ENCODE data around the gene SPPL3.

SPPL3 gene

DNA sequence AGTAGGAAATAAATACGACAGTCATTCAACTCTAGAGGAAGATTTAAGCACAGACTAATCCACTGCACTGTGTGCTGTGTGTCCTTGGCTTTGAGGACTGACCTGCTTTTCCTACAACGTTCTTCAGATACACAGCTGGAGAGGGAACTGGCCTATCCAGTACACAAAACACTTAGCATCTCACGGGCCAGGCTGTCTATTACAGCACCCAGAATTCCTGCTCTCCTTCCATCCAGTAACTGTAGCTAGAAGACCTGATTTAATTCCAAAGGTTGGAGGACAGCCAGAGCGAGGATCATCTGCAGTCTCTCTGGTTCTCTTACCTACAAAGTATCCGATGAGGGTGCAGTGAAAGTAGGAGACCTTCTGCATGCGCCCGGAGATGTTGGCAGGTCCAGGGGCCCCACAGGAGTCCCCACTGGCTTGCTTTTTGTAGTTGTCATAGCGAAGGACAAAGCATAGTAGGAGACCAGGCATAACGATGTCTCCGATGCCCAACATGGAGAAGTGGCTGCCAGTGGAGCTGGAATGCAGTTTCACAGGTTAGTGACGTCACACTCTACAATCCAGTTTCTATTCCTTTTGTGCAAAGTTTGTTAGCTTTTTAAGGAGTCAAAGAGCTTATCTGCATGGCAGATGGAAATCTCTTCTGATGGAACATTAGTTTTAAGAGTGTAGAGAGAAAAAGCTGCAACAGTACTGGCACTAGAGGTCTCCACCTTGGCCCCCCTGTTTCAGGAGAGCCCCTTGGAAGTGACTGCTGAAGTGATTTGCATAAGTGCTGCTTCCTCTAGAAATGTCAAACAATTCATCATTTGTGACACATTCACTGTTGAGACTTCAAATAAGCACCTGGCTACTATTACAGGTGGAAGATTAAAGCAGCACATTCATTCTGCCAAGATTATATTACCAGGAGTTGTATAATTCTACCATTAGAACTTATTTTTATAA lies 136.8 kb downstream of the SPPL3 start:
- DNase-seq, result no peak

DNA sequence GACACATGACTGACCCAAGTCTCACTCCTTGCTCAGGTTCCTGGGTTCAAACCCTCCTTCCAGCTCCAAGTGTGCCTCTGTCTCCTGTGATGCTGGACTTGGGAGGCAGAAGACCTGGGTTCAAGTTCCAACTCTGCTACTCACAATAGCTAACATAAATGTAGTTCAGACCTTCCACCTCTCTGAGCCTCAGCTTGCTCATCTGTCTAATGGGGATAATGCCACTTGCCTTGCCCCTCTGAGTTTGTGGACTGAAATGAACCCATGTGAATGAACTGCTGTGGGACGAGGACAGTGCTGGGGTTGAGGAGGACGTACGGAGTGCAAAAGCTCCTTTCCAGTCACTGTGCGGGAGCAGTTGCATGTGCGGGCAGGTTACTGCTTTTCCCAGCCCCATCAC lies 137.6 kb downstream of the SPPL3 start:
- no peak for DNase-seq

DNA sequence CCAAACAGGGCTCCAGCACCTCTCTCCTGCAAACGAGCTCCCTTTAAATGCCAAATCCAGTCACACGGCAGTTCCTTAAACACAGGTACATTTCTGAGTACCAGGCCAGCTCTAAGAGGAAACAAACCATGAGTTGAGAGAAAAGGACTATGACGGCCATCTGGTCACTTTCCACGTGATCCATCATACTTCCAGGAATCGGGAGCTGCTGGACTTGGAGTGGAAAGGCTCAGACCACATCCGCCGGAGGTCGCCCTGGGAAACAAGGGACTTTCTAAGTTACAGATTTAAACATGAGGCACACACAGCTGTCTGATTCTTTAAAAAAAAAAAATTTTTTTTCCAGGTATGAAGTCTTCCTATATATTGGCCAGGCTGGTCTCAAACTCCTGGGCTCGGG lies 139.3 kb downstream of the SPPL3 start:
- DNase-seq, result no peak

DNA sequence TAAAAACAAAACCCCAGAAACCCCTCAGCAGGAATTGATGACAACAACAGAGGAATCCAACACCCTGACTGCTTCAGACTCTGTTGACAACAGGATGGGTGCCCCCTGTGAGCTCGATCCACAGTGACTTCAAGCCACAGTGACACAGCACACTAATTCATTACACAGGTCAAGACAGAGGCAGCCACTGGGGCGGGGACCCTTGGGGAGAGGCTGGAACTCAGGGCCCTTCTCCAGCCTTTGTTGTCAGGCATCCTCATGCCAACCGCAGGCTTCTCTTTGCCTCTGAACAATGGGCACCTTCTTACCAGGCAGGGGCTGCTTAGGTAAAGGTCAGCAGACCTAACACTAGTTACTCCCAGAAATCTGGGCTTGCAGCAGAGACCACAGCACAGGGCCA lies 140.9 kb downstream of the SPPL3 start:
- DNase-seq, result no peak

DNA sequence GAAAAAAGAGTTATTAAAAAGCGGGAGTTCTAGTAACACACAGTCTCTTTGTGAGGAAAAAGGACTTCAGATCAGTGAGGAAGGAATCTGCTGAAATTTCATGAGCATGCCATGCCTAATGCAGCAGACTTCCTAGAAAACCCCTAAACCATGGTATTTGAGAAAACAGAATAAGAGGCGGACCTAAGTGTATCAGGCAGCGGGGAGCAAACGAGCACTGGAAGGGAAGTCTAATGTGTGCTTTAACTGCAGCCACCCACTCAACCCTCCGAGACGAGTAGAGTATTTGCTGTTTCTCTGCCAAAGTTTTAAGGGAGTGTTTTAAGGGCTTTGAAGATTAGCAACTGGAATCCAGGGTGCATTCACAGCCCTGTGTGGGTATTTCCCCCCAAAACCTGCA lies 142.1 kb downstream of the SPPL3 start:
- DNase-seq, result no peak

DNA sequence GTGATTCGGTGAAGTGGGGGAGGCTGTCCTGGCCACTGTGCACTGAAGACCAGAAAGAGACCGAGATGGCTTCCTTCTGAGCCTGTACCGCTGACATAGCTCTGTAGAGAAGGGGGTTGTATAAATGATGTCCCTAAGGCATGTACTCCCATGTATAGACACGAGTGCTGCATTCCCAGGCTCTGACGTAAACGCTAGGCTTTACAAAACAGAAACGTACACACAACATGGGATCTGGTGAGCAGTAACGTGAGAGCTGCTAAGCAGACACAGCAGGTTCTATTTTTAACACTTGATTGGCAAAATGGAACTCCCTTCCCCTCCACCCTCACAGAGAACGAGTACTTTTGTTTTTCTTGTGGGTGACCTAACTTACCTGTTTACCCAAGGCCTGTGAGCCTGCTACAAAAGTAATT lies 142.6 kb downstream of the SPPL3 start:
- DNase-seq, result no peak

DNA sequence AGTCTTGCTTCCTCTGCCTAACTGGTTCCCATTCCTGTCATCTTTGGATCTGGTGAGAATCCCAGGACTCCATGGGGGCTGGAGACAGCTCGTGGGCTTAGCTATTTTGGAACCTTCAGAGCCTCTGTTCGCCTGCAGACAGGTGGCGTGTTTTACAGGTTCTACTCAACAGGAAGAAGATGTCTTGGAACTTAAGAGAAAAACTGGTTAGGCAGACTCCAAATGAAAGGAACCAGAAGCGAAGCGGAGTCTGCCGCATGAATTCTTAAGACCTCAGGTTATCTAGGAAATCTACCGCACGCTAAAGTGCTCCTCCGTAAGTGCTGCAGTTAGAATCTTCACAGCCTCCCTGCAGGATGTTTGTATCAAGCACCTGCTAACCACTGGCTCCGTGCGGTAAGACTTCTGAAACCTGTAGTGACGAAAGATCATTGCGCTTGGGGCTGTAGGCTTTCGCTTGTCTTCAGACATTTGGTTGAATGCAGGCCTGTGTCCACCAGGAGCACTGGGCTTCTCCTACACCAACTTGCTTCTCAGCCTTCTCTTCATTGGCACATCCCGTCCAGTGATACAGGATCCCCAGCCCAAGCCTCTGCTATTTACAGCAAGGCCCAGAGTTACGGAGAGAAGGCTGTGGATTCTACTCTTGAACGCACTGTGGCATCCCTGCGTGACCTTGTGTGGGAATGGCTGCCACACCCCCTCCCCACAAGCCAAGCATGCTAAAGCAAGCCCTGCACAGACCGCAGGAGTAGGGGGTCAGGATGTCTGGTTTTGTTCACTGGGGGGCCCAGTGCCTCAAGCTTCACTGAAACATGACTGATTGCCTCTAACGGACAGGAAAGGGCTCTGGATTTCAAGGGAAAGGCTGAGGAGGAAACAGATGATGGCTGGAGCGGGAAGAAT lies 143.6 kb downstream of the SPPL3 start:
- DNase-seq, result no peak

DNA sequence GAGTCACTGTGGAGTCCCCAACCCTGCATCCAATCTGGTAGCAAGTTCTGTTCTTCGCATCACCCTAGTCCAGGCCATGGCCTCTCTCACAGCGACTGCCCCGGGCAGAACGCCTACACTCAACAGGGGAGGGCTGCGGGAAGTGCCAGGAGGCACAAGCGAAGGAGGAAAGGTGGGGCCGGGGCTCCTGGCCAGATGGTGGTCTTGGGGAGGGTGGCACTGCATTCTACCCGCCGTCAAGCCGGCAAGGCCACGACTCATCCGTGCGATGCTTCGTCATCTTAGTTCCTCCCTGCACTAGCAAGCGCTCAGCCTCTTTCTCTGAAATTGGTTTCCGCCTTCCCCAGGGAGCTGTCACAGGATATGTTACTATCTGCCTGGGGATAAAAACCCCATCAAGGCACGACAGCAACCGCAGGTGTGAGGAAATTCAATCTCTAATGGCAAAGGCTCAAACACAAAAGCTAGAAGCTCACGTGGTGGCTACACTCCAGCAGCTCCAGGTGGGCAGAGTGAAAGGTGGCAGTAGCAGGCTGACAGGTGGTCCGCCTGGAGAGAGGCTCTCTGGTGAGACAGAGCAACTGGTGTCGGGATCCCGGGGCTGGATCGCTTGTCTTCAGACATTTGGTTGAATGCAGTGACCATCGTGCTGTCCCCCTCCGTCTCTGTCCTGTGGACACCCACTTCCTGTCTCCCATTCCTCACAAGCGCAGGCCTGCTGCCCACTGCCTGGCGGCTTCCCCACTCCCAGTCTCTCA lies 144.4 kb downstream of the SPPL3 start:
- DNase-seq, result no peak

DNA sequence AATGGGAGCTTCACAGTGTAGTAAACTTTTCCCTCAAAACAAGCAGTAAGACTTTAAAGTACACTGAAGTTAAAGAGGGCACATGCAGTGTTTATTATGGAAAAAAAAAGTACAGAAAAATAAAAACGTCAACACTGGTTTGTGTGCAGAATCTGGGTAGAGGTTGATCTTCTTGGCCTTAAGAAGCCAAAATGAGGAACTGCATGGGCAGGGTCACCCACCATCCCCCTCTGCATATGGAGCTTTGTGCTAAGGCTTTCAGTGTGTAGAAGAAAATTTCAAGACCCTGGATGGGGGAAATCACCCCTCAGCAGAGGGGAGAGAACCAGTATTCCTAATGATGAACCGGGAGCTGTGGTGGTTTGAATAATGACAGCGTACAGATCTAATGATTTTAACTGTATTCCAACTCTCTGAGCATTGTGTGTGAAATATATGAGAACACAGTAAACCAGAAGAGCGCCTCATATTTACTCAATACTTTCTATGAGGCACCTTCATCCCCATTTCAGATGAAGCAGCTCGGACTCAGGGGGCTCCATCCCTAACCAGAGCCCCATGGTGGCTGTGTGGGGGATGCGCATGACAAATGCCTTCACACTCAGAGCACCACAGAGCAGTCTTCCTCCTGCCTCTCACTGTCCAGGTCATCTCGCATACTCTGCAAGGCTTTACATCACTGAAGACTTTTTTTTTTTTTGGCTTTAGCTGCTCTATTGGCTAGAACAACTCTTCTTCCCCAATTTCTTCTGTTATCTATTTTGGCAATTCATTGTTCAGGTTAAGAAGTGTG lies 145.2 kb downstream of the SPPL3 start:
- no peak for DNase-seq

DNA sequence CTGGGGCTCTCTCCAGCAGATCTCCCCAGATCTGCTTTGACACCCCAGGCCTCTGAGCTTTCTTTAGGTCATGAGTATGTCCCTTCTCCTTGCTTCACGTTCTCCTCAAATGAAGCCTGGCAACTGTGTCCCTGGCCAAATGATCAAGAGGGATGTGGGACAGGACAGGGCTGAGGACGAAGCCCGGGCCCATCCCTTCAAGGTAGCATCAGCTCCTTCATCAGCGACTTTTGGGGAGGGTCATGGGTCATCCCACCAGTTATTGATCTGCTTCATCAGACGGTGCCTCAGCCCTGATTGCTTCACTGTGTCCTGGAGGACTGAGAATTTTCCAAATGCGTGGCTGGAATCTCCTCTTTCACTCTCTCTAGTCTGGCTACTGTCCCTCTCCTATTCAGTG lies 146.2 kb downstream of the SPPL3 start:
- no peak for DNase-seq

DNA sequence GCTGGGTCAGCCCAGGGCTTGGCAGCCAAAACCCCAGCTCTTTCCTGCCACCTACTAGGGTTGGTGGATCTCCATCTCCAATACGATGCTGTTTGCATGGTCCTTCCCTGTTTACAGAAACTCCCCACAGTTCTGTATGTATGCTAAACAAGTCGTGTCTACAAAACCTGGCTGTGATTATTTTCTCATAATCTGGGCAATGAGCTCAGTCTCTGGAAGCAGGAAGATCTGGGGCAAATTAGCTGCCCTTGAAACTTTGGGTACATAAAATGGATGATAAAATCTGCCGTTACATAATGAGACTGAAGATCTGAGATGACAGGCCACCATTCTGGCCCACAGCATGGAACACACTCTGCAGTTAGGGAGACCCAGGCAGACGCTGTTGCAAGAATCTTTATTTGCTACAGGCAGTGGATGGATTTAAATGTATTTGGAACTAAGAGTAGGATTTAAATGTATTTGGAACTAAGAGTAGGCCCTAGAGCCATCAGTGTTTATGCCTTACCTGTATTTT lies 146.9 kb downstream of the SPPL3 start:
- no peak for DNase-seq

DNA sequence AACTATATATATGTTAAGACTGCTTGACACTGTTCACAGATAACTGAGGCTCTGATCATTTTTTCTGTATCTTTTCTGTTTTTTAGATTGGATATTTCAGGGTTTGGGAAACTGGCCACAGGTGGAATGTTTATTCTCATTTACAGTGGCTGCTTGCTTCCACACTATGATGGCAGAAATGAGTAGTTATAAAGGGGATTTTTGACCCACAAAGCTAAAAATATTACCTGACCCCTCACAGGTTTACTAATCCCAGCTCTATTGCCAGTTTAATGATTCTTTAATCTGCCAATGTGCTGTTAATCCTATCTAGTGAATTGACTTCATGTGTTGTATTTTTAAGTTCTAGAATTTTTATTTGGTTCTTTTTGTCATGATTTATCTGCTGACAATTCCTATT lies 148.9 kb downstream of the SPPL3 start:
- no peak for DNase-seq

DNA sequence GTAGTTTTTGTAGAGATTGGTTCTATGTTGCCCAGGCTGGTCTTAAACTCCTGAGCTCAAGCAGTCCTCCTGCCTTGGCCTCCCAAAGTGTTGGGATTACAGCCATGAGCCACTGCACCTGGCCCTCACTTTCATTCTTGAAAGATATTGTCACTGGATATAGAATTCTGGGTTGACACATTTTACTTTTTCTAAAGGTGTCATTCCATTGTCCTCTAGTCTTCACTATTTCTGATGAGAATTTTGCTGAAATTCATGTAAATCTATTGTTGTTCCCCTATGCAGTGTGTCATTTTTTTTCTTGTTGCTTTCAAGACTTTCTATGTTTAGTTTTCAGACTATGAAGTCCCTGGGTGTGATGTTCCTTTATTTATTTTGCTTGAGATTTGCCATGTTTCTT lies 149.4 kb downstream of the SPPL3 start:
- DNase-seq, result no peak

DNA sequence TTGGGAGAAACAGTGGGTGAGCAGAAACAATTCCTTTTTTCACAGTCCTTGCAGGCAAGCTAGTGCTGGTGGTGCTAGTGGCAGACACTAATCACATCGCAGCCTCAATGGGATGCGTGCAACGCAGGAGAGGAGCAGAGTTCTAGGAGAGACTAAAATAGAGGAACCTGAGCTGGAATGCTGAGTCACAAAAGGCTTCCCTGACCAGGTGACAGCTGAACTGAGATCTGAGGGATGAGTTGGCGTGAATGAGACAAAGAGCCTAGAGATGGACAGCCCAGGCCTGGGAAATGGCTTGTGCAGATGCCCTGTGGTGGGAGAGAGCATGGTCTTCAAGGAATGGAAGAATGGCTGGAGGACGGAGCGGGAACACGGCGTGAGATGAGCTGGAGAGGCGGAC lies 152.8 kb downstream of the SPPL3 start:
- DNase-seq, result no peak

DNA sequence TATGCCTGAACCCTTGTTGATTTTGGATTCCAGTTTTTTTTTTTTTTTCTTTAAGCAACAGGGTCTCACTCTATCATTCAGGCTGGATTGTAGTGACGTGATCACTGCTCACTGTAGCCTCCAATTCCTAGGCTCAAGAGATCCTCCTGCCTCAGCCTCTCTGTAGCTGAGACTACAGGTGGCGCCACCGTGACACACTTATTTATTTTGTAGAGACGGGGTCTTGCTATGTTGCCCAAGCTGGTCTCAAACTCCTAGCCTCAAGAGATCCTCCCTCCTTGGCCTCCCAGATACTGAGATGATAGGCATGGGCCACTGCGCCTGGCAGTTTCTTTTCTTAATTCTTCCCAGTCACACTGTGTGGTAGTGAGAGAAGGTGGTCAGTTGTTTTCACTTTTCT lies 153.4 kb downstream of the SPPL3 start:
- no peak for DNase-seq

DNA sequence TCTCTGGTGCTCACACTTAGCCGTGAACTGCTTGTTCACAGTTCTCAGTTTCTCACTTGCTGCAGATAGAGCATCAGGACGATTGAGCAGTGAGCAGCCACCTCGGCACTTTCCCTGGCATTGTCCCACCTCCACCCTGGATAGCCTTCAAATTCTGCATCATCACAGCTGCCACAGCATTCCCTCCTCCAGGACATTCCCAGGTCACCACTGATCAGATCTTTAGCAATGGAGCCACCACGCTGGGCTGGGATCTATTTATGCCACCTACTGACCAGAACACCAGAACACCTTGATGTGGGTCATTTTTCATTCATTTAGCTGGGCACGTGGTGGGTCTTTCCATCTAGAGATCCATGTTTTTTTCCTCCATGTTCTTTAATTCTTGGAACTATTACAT lies 154.9 kb downstream of the SPPL3 start:
- no peak for DNase-seq

DNA sequence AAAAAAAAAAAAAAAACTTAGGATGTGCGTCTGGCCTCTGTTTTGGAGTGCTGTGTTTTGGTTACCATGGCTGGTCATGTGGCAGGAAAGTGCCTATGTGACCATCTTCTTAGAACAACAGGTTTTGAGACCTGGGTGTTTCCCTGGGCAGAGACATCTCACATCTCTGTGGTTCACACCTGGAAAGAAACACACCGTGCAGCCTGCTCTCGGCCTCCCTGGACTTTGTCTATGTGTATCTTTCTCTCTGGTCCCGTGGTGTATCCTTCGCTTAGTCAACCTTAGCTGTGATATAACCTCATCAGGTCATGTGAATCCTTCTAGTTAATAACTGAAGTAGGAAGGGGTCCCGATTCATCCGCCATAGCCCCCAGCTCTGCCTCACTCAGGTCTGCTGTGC lies 155.9 kb downstream of the SPPL3 start:
- no peak for DNase-seq

DNA sequence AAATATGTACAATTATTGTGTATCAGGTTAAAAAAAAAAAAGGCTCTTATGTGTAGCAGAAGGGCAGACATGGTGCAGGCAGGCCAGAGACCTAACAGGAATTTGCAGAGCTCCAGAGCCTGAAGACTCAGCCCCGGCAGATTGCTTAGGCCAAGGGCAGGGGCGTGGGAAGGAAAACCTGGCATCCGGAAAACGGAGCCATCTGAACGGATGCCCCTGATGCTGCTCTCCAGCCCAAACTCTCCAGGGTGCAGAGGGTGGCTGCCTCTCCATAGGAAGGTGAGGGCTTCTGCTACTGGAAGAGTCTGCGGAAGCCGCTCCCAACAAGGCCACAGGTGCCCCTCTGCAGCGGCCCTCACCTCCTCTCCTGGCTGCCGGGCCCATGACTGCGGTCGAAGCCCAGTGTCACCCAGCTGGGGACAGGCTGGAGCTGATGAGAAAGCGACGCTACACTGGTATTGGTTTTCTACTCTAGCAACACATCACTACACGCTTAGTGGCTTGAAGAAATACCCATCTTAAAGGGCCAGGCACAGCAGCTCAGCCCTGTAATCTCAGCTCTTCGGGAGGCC lies 159.2 kb downstream of the SPPL3 start:
- DNase-seq, result no peak

DNA sequence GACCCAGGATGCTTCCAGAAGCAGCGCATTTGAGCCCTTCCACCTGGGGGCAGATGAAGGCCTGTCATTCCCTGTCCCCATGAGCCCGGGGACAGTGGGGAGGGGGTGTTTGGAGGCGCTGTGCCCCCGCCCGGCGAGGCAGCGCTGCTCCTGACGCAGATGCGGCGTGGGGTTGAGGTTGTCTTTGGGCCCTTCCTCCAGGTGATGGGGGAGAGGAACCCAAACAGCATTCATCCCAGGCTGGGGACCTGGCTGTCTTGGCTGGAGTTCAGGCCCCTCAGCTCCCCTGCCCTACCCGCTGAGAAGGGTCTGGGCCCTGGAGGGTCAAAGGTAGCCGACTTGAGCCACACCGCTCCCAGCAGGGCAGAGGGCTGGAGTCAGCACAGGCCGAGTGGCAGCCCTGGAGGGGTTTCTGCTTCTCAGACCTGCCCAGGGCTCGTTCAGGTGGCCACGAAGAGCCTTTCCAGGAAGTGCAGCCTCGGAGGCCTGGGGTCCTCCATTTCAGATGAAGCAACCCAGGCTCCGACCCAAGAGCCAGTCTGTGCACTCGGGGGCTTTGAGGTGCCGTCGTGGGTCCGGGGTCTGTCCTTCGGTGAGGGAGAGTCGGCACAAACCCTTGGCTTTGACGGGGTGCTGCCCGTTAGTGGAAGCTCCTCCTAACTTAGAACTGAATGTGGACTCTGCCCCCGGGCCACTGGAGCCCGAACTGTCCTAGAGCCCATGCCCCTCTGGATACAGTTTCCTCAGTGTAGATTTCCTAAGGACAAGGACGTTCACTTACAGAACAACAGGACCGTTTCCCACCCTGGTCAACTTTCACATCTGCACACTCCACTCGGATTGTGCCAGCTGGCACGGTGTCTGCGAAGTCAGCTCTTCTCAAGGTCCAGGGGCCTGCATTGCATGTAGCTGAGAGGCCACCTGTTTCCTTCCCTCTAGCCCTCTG lies 162.4 kb downstream of the SPPL3 start:
- DNase-seq, result no peak

DNA sequence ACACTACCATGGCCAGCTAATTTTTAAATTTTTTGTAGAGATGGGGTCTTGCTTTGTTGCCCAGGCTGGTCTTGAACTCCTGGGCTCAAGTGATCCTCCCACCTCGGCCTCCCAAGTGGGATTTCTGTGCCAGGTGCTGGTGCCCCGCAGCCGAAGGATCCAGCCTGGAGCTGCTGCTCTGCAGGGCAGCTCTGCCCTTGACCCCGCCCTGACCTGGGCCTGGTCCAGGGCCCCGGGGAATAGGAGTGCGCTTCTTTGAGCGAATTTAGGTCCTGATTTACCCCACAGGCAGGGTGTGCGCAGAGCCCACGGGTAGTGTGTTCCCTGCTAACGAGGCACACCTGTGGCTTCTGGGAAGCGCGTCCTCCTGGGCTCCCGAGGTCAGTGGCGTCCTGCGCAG lies 163.3 kb downstream of the SPPL3 start:
- no peak for DNase-seq
